H9 (cell line): ENCODE results near the gene PREPL. TPM values are rescaled to one million over a fixed set of nuclear protein-coding genes. Genes with fewer than 3 reads are reported as not detected.

ENCODE experiments used
- DNase-seq: peaks from one replicate; pipeline ENCODE4 v3.0.0-alpha.2; 2017
- H2AFZ ChIP-seq: one replicate; pipeline ENCODE4 v1.6.1; 2013; ENCODE audit warnings: mild to moderate bottlenecking, low read length, control low read depth, moderate library complexity
- H2AK5ac ChIP-seq: 2 replicates; pipeline ENCODE4 v1.6.1; 2013; ENCODE audit warnings: low read length, control low read depth, mixed read lengths; ENCODE audit not compliant: insufficient read length
- H2BK120ac ChIP-seq: one replicate; pipeline ENCODE4 v1.6.1; 2013; ENCODE audit warnings: low read depth, mild to moderate bottlenecking, low read length, control low read depth, inconsistent platforms; ENCODE audit not compliant: poor library complexity, severe bottlenecking
- H2BK12ac ChIP-seq: 2 replicates; pipeline ENCODE4 v1.6.1; 2013; ENCODE audit warnings: low read length, control low read depth, mixed read lengths, low read depth; ENCODE audit not compliant: insufficient read length
- H2BK15ac ChIP-seq: 2 replicates; pipeline ENCODE4 v1.6.1; 2013; ENCODE audit warnings: low read depth, low read length, control low read depth
- H2BK20ac ChIP-seq: one replicate; pipeline ENCODE4 v1.6.1; 2013; ENCODE audit warnings: low read depth, mild to moderate bottlenecking, low read length, control low read depth, inconsistent platforms; ENCODE audit not compliant: poor library complexity, severe bottlenecking
- H2BK5ac ChIP-seq: 2 replicates; pipeline ENCODE4 v1.6.1; 2013; ENCODE audit warnings: low read length, control low read depth, mixed read lengths; ENCODE audit not compliant: insufficient read length
- H3K14ac ChIP-seq: 2 replicates; pipeline ENCODE4 v1.6.1; 2013; ENCODE audit warnings: low read length, control low read depth; ENCODE audit not compliant: insufficient read depth
- H3K18ac ChIP-seq: 2 replicates; pipeline ENCODE4 v1.6.1; 2013; ENCODE audit warnings: low read depth, mild to moderate bottlenecking, mixed read lengths, low read length, control low read depth; ENCODE audit not compliant: insufficient read length
- H3K23ac ChIP-seq: 2 replicates; pipeline ENCODE4 v1.6.1; 2013; ENCODE audit warnings: low read length, control low read depth, mixed read lengths, low read depth; ENCODE audit not compliant: insufficient read length
- H3K23me2 ChIP-seq: 2 replicates; pipeline ENCODE4 v1.6.1; 2013; ENCODE audit warnings: low read depth, mild to moderate bottlenecking, mixed read lengths, low read length, control low read depth; ENCODE audit not compliant: insufficient read length, poor library complexity, severe bottlenecking
- H3K27ac ChIP-seq: 2 replicates; pipeline ENCODE4 v1.5.1; 2013; ENCODE audit warnings: low read length, control low read depth, mixed read lengths, low read depth; ENCODE audit not compliant: insufficient read length
- H3K27me3 ChIP-seq: 2 replicates; pipeline ENCODE4 v1.6.1; 2013; ENCODE audit warnings: low read length, control low read depth, inconsistent platforms; ENCODE audit not compliant: insufficient read depth
- H3K4ac ChIP-seq: 2 replicates; pipeline ENCODE4 v1.6.1; 2013; ENCODE audit warnings: low read depth, mild to moderate bottlenecking, control low read depth, inconsistent platforms, low read length, moderate library complexity
- H3K4me1 ChIP-seq: 2 replicates; pipeline ENCODE4 v1.6.1; 2013; ENCODE audit warnings: low read length, control low read depth, inconsistent platforms; ENCODE audit not compliant: insufficient read depth
- H3K4me2 ChIP-seq: 2 replicates; pipeline ENCODE4 v1.6.1; 2013; ENCODE audit warnings: low read length, control low read depth, mixed read lengths; ENCODE audit not compliant: insufficient read length, insufficient read depth
- H3K56ac ChIP-seq: 2 replicates; pipeline ENCODE4 v1.6.1; 2013; ENCODE audit warnings: low read depth, mild to moderate bottlenecking, mixed read lengths, low read length, control low read depth; ENCODE audit not compliant: insufficient read length
- H3K79me1 ChIP-seq: 2 replicates; pipeline ENCODE4 v1.6.1; 2013; ENCODE audit warnings: low read depth, mild to moderate bottlenecking, moderate library complexity, low read length, control low read depth, inconsistent platforms; ENCODE audit not compliant: insufficient read depth, poor library complexity, severe bottlenecking
- H3K79me2 ChIP-seq: 2 replicates; pipeline ENCODE4 v1.6.1; 2013; ENCODE audit warnings: low read length, control low read depth, inconsistent platforms; ENCODE audit not compliant: insufficient read depth
- H3K9ac ChIP-seq: 2 replicates; pipeline ENCODE4 v1.6.1; 2013; ENCODE audit warnings: low read length, control low read depth, mixed read lengths; ENCODE audit not compliant: insufficient read length; ENCODE audit errors: extremely low read depth
- H3K9me3 ChIP-seq: one replicate; pipeline ENCODE4 v1.6.1; 2013; ENCODE audit warnings: low read depth, low read length, inconsistent platforms; ENCODE audit not compliant: control insufficient read depth
- H3T11ph ChIP-seq: one replicate; pipeline ENCODE4 v1.6.1; 2013; ENCODE audit warnings: mild to moderate bottlenecking, low read length, control low read depth, inconsistent platforms
- H4K20me1 ChIP-seq: one replicate; pipeline ENCODE4 v1.6.1; 2013; ENCODE audit not compliant: control insufficient read depth, insufficient read length, insufficient read depth
- H4K5ac ChIP-seq: 2 replicates; pipeline ENCODE4 v1.6.1; 2013; ENCODE audit warnings: low read depth, mild to moderate bottlenecking, mixed read lengths, low read length, control low read depth; ENCODE audit not compliant: insufficient read length
- H4K8ac ChIP-seq: replicated peaks from 2 replicates; pipeline ENCODE4 v1.6.1; 2013; ENCODE audit warnings: low read length, control low read depth, mixed read lengths, low read depth; ENCODE audit not compliant: insufficient read length
- H4K91ac ChIP-seq: 2 replicates; pipeline ENCODE4 v1.6.1; 2013; ENCODE audit warnings: low read depth, mild to moderate bottlenecking, moderate library complexity, mixed read lengths, low read length, control low read depth; ENCODE audit not compliant: insufficient read length
- H3K27ac Mint-ChIP-seq, 3 experiments: 2 replicates in 2 of 3; 3 replicates in 1 of 3; pipeline ENCODE4 v1.8.0; 2020 to 2021; ENCODE audit warnings: mixed read lengths in 3 of 3, mild to moderate bottlenecking in 1 of 3, moderate library complexity in 1 of 3
- H3K27me3 Mint-ChIP-seq: 2 replicates; pipeline ENCODE4 v1.8.0; 2021; ENCODE audit warnings: low read depth, mild to moderate bottlenecking, moderate library complexity, mixed read lengths
- H3K36me3 Mint-ChIP-seq, 3 experiments: 2 replicates in 2 of 3; 3 replicates in 1 of 3; pipeline ENCODE4 v1.8.0; 2020 to 2021; ENCODE audit warnings: low read depth in 3 of 3, mixed read lengths in 3 of 3; ENCODE audit not compliant: insufficient read depth in 1 of 3
- H3K4me1 Mint-ChIP-seq, 2 experiments: 2 replicates each; pipeline ENCODE4 v1.8.0; 2020; ENCODE audit warnings: mixed read lengths in 2 of 2
- H3K4me3 Mint-ChIP-seq, 2 experiments: 2 replicates in 1 of 2; 3 replicates in 1 of 2; pipeline ENCODE4 v1.8.0; 2020 to 2021; ENCODE audit warnings: mild to moderate bottlenecking in 2 of 2, mixed read lengths in 2 of 2, moderate library complexity in 1 of 2
- H3K9me3 Mint-ChIP-seq, 2 experiments: 2 replicates in 1 of 2; 3 replicates in 1 of 2; pipeline ENCODE4 v1.8.0; 2020; ENCODE audit warnings: mild to moderate bottlenecking in 2 of 2, mixed read lengths in 2 of 2, moderate library complexity in 1 of 2
- CTCF ChIP-seq: fragments of 200-600 bp; sonication (generic); conservative IDR thresholded peaks from 3 replicates; pipeline ENCODE4 v1.8.0; 2021; ENCODE audit warnings: antibody characterized with exemption, mild to moderate bottlenecking
- WGBS: extraction: QIAGEN DNeasy Blood & Tissue Kit; methylation state at CpG from one replicate; pipeline ENCODE4 v1.1.7; 2013; ENCODE audit warnings: missing lambda C conversion rate, low lambda C conversion rate, mixed read lengths; ENCODE audit not compliant: insufficient read length; ENCODE audit errors: extremely low coverage; 5-methylcytosine and 5-hydroxymethylcytosine counted together
- total RNA-seq: library from RNA; stranded (reverse); gene quantifications from 2 replicates; pipeline ENCODE4 v1.2.1, GENCODE V29; 2021

PREPL gene
- total RNA-seq, 1 experiment from 2014 or later = 30.1 TPM

DNA sequence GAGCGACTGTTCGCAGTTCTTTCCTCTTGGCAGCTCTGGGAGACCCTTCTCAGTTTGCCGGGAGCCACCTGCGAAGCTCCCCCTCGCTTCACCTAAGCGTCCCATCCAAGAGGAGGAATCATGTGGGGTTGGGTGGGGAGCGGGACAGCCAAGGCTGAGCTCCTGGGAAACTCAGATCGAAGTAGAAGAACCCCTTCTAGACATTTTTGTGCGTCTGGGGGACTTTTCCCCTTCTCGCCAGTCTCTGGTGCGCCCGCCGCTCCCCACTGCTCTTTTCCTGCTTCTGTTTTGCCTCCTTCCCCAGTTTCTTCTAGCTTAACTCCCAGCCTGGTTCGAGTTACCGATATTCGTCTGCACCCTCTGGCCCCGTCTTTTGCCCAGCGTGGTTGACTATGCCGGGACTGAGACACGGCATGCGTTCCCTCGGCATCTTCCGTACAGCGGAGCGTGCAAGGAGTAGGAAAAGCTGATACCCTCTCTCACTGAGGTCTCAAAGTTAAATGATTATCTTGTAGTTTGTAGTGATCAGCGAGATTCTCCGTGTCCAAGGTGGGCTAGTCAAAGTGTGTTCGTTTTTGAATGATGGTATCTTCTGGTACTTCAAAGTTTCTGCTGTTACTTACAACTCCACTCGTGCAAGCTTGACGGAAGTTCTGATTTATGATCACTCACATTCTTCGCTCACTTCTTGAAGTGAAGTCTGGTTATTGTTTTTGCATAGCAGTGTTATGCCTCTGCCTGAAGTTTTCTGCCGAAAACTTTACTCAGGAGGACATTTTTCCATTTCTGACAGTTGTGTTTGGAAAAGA lies 1.1 kb upstream of the PREPL start:
- WGBS = no CpG with 5 or more reads among the region's 32 CpGs

More for the DNA sequence above, 1.1 kb upstream of the PREPL start:
- Histone ChIP-seq H3K14ac (peak overlapping the region; percentile 18; the same call in 1 of the 2 replicates), H3K23me2 (peaks cover 12% of the 10 kb centered on the region), H3K27me3 (no peaks in the 10 kb centered on the region), H3K9ac (peak overlapping the region; percentile 71), H3K23ac (no peak overlapping the region), H3K79me2 (peaks cover 10% of the 10 kb centered on the region; the same call in 1 of the 2 replicates), H2BK120ac (no peak overlapping the region), H4K5ac (no peak overlapping the region), H2BK20ac (no peak overlapping the region), H2AK5ac (no peak overlapping the region), H4K20me1 (no peaks in the 10 kb centered on the region), H3K79me1 (no peaks in the 10 kb centered on the region), H3K18ac (peak overlapping the region; percentile 41), H3T11ph (no peak overlapping the region), H3K56ac (no peak overlapping the region), H3K4me2 (peak overlapping the region; percentile 84), H3K27ac (no peak overlapping the region), H3K4ac (no peak overlapping the region), H4K91ac (no peak overlapping the region), H2AFZ (no peak overlapping the region), H2BK5ac (no peak overlapping the region), H2BK12ac (no peak overlapping the region), H4K8ac (no peak overlapping the region), H3K9me3 (no peaks in the 10 kb centered on the region), H3K4me1 (peaks cover 3% of the 10 kb centered on the region; the same call in 1 of the 2 replicates), H2BK15ac (no peak overlapping the region)
- H3K36me3 Mint-ChIP-seq = no peaks in the 10 kb centered on the region; a peak in 1 of 7 replicates
- H3K9me3 Mint-ChIP-seq = no peaks in the 10 kb centered on the region
- peak; percentile 37 for DNase-seq
- H3K4me1 Mint-ChIP-seq = peaks cover 12 to 21% of the 10 kb centered on the region in 2 experiments
- no peaks in the 10 kb centered on the region for H3K27me3 Mint-ChIP-seq
- TF ChIP-seq CTCF = no peak
- H3K4me3 Mint-ChIP-seq = peak overlapping the region; percentile 95 to 100
- H3K27ac Mint-ChIP-seq = peak overlapping the region; percentile 46 to 95 (median 91); a peak in 6 of 7 replicates
